GM19395 (cell line): ENCODE data around the gene LEF1.

Experiments used
- ATAC-seq: cut with Tn5 transposase; IDR thresholded peaks from one replicate; pipeline ENCODE4 v1.9.1; 2021; ENCODE audit warnings: mild to moderate bottlenecking, moderate library complexity; ENCODE audit not compliant: unreplicated experiment

The LEF1 gene

DNA sequence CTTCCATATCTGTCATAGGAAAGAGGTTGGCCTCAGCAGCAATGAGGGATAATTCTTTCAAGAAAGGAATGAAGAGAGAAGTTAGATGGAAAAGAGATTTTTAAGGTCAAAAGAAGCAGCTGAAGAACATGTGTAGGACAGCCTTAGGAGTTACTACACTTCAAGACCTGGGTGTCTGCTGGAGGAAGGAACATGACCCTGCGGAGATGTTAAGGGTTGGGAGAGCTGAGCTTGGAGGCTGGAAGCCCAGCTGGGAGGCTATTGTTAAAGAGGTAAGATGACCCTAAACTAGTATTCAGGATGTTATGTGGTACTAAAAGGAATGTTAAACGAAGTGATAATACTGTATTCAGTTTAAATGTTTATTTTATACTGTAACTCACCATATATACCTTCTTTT, 164.1 kb downstream of the LEF1 start:
- no peak for ATAC-seq

DNA sequence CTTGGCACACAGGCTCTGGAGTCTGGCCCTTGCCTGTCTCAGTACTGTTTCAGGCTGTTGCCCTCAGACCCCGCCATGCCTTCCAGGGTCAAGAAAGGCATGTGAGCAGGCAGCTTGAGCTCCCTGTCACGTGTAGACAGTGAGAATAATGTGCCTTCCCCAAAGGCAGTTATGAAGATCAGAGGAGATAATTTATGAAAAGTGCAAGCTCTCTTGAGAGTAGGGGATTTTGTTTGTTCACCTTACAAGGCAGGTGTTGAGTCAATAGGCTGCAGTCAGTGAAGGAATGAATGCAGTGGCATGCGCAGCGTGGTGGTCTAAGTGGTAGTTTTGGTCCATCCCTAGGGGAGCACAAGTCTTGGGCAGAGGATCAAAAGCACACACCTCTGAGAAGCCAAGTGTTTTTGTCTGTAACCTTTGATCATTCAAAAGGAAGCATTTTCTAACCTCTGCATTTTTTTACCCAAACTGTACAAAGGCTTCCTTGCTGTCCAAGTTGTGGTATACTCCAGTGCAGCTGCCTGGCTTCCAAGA, 164.7 kb downstream of the LEF1 start:
- ATAC-seq, result no peak

DNA sequence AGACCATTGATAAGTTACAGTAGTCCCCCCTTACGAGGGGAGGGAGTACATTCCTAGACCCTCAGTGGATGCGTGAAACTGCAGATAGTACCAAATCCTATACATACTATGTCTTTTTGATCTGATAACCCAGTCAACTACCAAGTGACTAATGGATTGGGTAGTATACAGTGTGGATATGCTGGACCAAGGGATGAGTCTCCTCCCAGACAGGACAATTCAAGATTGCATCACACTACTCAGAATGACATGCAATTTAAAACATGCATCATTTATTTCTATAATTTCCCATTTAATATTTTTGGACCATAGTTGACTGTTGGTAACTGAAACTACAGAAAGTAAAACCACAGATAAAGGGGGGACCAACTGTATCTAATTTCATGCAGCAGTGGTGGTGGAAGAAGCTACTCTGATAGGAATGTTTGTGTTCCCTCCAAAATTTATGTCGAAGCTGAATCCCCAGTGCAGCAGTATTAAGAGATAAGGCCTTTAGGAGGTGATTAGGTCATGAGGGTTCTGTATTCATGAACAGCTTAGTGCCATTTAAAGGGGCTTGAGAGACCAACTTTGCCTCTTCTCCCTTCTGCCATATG, 167.1 kb downstream of the LEF1 start:
- no peak for ATAC-seq

DNA sequence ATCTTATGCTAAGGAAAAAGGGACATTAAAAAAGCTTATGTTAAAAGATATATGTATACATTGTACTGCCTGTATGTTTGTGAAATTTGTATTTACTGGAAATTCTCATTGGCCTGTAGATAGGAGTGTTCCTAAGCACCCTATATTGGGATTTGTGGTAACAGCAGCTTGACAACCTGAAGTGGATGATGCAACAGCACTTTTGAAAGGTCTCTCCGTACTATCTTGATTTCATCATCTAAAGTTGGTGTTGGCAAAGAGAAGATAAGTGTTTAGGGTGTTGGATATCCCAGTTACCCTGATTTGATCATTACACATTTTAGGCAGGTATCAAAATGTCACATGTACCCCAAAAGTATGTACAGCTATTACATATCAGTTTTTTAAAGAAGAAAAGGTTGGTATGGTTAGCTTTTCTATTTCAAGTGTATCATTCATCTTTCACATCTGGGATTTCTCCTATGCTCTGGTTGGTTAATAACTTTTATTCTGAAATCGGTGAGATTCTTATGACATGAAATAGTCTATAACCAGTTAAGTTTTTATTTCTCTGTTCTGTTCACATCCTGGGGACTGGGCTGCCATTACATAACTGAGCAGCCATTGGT, 168.7 kb downstream of the LEF1 start:
- no peak for ATAC-seq

DNA sequence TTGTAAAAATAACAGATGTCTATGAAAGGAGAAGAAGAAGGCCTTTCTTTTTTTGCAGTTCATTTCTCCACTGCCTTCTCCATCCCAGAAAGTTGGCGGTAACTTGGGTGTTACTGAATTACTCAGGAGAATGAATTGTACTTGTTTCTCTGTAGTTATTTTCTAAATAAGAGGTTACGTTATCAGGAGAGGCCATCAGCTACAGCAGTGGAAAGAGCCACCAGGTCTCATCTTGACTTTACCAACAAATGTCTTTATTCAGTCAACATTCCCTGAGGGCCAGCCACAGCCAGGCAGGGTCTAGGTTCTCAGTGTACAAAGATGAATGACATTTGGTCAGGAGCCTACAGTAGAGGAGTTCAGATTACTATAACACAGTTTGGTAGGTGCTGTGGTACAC, 170.9 kb downstream of the LEF1 start:
- no peak for ATAC-seq
